T47D (cell line): Measurements from ENCODE around the gene NDFIP2.

Source experiments
- DNase-seq, 2 experiments: peaks; one replicate each; pipeline versions ENCODE4 v3.0.0 to v3.0.0-alpha.2; 2011 to 2012; ENCODE audit warnings: low read depth in 1 of 2, low spot score in 1 of 2
- JUND ChIP-seq: IDR thresholded peaks from 2 replicates; pipeline ENCODE4 v1.6.1; 2012; ENCODE audit warnings: low read depth
- in situ Hi-C: cut with HindIII; loops from 2 replicates; pipeline ENCODE4 v1.10.0; 2016; ENCODE audit warnings: low sequenced_read_pairs, low pct_unique_long_range_greater_than_20kb

NDFIP2 gene

DNA sequence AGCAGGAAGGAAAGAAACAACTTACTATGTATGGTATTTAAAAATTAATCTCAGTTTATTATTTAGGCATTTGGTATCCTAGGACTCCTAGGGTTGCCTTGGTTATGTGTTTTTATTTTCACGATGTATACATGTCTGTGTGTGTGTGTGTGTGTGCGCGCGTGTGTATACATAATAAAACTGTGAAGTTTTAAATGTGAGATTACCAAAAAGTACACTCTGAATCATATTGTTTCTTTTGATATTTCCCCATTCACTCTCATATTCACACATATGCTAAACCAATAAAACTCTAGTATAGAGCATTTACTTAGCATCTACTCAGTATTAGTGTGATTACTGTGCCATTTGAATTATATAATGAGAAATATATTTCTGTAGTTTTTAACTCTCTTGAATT lies 30.8 kb upstream of the NDFIP2 start:
- in situ Hi-C loops, result no loop called here
- TF ChIP-seq JUND, result no peak
- no peak for DNase-seq

DNA sequence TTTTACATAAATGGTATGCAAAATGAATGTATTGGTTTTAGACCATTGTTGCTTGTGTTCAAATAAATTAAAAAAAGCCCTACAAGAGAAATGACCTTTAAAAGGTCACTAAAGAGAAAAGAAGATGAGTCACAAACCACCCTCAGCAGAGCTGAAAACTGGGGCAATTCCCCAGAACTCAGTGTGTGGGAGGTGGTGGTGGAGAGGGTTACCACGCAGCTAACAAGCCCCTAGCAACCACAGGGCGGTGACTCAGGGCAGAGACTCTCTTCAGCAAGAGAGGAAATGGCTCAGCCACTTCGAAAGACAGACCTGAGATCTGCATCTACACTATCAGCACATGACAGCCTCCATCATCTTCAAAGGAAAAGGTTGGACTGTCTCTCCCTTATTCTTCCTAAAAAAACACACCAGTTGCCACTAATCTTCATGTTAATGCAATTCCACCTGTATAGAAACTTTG lies 29.4 kb upstream of the NDFIP2 start:
- no peak for DNase-seq
- no peak for TF ChIP-seq JUND
- in situ Hi-C loops, result no loop called here

DNA sequence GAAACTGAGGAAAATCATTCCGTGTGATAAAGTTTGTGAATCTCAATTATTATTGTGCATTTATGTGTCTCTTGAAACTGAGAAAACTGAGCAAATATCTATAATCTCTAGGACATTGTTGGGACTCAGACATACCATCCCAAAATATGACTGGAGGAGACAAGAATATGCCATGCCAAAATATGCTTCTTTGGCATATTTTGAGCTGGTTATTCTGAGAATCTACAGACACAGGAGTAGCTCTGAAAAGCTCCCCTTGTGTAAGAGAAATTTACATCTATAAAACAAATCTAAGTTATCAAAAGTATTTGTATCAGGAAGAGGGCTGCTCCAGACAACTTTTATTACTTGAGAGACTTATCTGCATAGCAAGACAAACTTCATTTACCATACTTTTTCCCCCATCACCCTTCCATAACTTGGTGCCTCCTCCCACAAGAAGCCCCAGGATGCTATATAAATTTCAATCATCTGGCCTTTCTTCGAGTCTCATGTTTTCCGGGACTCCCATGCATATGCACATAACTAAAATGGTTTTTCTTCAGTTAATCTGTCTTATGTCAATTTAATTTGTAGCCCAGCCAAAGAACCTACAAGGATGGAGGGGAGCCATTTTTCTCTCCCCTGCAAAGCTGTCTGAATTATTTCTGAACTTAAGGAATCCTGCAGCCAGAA lies 28.6 kb upstream of the NDFIP2 start:
- in situ Hi-C loops, result no loop called here
- no peak for TF ChIP-seq JUND
- DNase-seq, result no peak

DNA sequence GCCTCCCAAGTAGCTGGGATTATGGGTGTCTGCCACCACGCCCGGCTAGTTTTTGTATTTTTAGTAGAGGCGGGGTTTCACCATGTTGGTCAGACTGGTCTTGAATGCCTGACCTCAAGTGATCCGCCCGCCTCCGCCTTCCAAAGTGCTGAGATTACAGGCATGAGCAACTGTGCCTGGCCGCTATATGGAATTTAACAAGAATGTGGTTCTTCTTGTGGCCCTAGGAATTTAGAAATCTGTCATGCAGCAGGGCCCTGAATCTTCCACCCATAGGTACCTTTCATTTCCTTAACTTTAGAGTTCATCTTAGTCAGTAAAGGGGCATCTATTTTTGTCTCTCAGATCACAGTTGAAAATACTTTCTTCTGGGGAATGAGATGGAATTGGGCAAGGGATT lies 25.6 kb upstream of the NDFIP2 start:
- DNase-seq, result no peak
- TF ChIP-seq JUND, result no peak

DNA sequence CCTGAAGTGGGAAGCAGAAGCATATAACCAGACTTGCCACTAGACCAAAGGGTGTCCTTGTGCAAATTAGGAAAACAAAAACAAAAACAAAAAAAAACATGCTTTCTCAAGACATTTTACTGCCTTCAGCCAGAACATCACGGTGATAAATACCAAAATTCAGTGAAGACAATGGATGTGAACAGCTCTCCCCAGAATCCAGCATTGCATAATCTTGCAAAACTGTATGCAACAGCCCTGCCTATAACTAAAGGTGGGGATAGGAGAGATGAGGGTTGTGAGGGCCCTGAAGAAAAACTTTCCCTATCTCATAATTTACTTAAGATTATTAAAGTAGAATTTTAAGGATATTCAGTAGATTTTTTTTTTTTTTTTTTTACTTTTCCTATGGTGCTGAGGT lies 24.9 kb upstream of the NDFIP2 start:
- no peak for TF ChIP-seq JUND
- in situ Hi-C loops, result no loop called here
- no peak for DNase-seq

More for the DNA sequence above, 25.6 kb upstream of the NDFIP2 start:
- in situ Hi-C loops, result no loop called here

DNA sequence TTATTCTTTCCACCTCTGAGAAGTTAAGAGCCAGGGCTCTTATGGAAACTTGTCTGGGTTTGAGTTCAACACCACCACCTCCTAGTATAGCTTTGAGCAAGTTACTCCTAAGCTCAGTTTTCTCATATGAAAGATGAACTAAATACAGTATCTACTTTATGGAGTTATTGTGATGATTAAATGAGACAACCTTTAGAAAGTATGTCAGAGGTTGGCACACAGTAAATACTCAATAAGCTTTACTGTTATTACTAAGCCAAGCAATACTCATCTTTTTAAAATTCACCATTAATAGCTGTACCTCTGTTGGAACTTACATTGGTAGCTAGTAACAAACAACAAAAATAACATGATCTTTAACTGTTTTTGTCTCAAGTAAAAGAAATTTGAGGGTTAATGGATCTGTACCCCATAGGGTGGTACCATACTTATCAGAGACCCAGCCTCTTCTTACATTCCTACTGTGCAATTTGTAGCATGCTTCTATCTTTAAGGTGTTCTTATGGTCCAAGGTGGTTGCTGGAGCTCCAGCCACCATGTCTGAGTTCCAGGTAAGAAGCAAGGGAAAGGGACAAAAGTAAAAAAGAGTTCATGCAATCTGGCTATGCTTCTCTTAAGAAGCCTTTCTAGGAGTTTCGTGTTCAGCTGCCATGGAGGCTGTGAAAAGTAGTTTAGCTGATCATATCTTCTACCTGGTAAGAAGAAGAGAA lies 24.1 kb upstream of the NDFIP2 start:
- in situ Hi-C loops, result no loop called here
- TF ChIP-seq JUND, result no peak
- DNase-seq, result no peak

DNA sequence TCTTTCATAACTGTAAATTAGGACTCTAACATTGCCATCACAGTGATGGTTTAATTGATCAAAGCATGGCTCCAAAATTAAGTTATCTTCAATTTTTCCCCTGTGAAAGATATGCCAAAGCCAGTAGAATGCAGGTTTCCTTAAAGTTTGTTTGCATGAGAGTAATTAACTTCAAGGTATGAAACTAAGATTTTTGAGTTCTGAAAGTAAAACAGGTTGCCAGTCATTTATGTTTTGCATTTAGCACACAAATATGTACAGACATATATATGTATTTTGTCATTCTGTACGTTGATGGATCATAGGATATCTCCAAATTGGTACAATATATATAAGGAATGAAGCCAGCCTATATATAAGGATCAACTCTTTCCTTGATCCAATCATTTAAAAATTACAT lies 23.6 kb upstream of the NDFIP2 start:
- DNase-seq, result no peak
- TF ChIP-seq JUND, result no peak
- in situ Hi-C loops, result no loop called here

DNA sequence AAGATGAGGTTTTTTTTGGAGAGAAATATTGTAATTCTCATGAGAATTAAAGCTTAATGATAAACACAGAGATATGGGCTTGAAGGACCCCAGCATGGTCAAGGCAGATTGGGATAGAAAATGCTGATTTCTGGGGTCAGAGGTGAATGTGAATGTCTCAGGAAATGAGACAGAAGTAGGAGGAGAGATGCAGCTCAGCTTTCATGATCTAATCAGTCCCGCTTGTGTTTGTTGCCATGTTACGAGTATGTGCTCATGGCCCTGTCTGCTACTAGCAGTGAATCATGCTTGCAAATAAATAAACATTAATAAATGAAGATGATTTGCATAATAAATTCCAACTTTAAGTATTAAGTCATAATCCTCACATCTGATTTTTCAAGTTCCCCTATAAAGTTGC lies 23.0 kb upstream of the NDFIP2 start:
- no peak for DNase-seq
- TF ChIP-seq JUND, result no peak
- in situ Hi-C loops, result no loop called here

DNA sequence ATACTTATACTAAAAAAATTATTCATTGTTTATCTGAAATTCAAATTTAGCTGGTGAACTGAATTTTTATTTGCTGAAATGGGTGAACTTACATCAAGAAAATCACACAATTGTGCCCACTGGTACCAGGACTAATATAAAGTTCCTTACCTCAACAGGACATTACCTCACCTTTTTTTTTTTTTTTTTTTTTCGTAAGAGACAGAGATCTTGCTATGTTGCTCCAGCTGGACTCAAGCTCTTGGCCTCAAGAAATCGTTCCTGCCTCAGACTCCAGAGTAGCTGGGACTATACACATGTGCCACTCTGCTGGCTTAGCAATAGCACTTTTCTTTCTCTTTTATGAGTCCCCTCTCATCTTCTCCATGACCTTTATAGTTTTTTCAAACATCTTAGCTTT lies 22.5 kb upstream of the NDFIP2 start:
- no peak for DNase-seq
- in situ Hi-C loops, result no loop called here
- TF ChIP-seq JUND, result no peak

DNA sequence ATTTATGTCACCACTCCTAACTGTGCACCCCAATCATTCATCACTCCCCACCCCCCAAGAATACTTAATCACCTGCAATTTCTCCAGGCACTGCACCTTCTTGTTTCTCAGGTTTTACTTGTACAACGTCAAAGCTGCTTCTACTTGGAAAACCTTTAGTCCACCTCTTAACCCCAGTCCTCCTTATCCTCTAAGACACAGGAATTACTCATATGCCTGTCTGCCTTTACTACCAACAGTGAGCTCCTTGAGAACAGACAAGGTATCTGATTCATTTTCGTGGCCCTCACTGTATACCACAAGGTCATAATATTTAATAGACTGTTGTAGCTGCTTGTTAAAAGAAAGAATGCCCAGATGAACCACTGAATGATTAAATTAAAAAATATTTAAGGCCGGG lies 21.0 kb upstream of the NDFIP2 start:
- DNase-seq, result peak in 1 of 2 experiments; percentile 21
- in situ Hi-C loops, result no loop called here
- TF ChIP-seq JUND, result no peak

DNA sequence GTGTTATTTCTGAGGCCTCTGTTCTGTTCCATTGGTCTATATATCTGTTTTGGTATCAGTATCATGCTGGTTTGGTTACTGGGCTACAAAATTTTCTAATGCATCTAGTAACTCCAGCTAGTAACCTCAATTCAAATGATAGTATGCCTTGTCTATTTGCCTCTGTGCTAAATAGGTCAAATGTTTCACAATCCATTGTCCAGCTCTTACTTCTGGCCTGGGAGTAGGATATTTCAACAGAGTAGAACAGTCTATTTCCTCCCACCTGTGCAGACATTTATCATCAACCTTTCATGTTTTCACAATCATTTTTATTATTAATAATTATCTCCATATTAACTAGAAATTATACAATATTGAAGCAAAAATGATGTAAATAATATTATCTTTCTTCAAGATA lies 18.1 kb upstream of the NDFIP2 start:
- in situ Hi-C loops, result no loop called here
- TF ChIP-seq JUND, result no peak
- DNase-seq, result no peak

DNA sequence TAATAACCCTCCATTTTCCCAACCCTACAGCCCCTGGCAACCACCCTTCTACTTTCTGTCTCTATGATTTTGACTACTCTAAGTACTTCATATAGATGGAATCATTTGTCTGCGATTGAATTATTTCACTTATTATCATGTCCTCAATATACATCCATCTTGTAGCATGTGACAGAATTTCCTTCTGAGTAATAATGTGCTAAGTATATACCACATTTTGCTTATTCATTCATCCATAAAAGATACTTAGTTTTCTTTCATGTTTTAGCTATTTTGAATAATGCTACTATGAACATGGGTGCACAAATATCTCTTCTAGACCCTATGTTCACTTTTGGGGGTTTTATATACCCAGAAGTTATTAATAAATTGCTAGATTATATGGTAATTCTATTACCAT lies 17.4 kb upstream of the NDFIP2 start:
- DNase-seq, result no peak
- no peak for TF ChIP-seq JUND
- in situ Hi-C loops, result no loop called here

DNA sequence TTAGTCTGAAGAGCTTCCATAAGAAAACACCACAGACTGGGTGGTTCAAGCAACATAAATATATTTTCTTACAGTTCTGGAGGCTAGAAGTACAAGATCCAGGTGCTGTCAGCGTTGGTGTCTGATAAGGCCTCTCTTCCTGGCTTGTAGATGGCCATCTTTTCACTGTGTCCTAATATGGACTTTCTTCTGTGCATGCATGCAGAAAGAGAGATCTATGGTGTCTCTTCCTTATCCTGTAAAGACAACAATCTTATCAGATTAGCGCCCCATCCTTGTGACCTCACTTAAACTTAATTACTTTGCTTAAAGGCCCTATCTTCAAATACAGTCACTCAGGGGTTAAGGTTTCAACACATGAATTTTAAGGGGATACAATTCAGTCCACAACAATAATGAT lies 14.1 kb upstream of the NDFIP2 start:
- DNase-seq, result no peak
- in situ Hi-C loops, result no loop called here
- TF ChIP-seq JUND, result no peak
